ENCODE results near the gene DEPDC5.

The DEPDC5 gene

GRCh38 chr22:31897842-31898805, 144.3 kb downstream of the DEPDC5 start:
- FAIRE-seq = no peak

GRCh38 chr22:31898926-31899325, 145.1 kb downstream of the DEPDC5 start:
- FAIRE-seq = no peak

DNA sequence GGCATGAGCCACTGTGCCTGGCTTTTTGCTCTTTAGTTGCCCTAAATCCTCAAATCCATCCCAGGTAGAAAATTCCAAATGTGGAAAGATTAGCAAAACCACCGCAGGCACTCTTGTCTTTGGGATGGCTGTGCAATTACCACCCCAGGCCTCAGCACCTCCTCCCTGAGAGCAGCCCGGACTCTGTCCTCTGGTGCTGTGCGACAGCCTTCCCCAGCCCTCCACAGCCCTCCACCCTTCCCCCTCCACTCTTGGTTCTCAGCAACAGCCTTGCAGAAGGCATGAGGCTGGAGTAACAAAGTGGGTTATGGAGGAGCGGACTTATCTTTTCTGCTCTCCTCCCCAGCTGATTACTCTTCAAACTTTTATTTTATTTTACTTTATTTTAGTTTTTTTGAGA, 145.8 kb downstream of the DEPDC5 start:
- FAIRE-seq = no peak

DNA sequence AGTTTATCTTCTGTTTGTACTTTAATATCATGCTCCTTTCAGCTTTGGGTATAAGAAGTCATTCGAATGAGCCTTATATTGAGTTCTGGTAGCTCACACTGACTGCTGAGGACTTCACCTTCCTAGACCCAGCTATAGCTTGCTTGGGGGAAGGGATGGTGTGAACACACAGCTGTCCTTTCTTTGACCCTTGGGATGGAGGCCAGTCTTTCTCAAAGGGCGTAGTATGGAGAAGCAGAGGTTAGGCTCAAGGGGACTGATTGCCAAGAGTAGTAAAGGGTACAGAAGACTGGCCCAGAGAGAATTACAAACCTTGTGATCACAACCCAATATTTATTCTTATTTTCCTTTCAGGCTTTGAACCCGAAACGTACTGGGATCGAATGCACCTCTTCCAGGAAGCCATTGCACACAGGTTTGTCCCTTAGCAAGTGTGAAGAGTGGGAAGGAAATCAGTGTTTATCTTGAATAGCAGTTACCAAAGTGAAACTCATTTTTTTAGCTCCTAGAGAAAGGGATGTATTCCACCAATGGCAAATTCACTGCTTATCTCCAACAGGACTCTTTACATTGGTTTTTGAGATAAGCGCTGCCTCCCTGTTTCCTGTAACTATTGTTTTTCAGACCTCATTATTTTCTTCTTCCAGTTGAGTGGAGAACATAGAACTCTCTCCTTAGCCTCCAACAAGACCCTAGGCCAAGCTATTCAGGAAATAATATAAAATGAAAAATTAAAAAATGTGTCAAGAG, 147.7 kb downstream of the DEPDC5 start:
- FAIRE-seq = no peak

DNA sequence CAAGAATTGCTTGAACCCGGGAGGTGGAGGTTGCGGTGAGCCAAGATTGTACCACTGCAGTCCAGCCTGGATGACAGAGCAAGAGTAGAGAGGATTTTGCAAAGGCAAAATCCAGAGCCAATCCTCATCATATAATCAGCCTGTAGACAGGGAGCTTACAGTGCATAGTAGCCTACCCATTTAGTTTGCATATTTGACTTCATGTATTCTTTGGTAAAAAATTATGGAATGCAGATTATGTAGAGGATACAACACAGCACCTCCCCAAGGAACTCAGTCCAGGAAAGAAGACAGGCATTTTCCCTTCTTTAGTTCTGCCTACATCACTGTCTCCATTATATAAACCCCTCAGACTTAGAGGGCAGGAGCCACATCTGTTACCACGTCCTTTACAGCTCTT, 150.8 kb downstream of the DEPDC5 start:
- no peak for FAIRE-seq

DNA sequence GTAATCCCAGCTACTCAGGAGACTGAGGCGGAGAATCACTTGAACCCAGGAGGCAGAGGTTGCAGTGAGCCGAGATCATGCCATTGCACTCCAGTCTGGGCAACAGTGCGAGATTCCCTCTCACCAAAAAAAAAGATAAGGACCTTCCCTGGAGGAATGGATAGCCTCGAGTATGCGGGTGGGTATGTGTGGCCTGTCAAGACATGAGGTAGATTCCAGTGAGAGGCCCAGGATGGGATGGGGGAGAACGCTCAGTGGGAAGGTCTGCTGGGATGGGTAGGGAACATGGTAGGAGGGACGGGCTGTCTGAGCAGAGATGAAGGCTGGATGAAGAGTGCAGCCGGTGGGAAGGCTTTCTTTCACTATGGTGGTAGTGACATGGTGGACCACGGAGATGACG, 151.5 kb downstream of the DEPDC5 start:
- FAIRE-seq = no peak

GRCh38 chr22:31906086-31906485, 152.3 kb downstream of the DEPDC5 start:
- FAIRE-seq = no peak

- no peak for FAIRE-seq
These were observed 152.8 kb downstream of the DEPDC5 start for GRCh38 chr22:31906569-31906968.

DNA sequence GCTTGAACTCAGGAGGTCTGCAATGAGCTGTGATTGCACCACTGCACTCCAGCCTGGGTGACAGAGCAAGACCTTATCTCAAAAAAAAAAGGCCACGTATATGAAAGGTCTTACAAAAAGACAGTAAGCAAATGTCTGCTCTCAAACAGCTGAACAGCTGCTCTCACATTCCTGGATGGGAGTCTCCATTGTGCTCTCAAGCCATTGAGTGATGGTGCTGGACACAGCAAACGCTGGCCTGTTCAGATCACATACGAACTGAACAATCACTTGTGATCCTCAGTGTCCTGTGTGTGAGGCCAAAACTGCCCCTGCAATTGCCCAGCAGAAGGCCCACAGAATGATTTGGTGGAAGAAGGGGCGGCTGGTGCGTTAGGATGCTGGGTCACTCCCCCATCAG, 156.2 kb downstream of the DEPDC5 start:
- FAIRE-seq = no peak

DNA sequence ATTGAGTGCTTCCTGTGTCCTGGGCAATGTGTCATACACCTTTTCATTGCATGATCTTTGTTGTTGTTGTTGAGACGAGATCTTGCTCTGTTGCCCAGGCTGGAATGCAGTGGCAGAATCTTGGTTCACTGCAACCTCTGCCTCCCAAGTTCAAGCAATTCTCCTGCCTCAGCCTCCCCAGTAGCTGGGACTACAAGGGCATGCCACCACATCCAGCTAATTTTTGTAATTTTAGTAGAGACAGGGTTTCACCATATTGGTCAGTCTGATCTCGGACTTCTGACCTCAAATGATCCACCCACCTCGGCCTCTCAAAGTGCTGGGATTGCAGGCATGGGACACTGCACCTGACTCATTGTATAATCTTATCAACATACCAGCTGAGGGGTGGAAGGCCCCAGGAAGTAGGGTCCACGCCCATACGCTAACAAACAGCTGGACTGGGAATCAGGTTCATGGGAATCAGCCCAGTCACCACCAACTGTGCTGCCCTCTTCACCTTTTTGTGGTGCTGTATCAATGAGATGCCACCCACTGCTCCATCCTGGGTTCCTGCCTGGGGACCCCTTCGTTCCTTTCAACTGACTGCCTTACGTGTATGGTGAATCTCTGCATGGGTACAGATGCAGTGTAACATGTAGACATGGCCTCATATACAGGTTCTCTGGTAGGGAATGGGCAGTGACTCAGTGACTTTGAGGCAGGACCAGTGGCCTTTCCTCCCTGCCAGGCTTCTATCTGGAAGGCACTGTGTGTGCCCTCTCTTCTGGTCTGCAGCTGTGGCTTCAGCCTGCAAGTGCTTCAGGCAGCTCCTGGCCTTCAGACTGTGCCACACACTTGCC, 158.0 kb downstream of the DEPDC5 start:
- no peak for FAIRE-seq

- FAIRE-seq = no peak
These were observed 158.6 kb downstream of the DEPDC5 start for GRCh38 chr22:31912407-31912743.

DNA sequence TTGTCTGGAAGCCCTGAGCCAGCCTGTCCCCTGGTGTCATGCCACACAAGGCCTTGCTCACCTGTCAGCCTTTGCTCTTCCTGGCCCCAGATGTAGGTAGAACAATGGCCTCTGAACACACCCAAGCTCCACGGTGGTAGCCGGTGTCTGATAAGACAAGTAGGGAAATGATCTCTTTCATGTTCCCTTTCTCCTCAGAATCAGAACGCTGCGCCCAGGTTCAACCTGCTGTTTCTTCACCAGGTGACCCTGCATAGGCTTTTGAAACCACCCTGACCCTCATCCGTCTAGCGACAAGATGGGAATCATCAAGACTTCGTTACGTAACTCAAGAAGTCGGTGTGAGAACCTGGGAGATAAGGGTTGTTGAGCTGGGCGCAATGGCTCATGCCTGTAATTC, 161.8 kb downstream of the DEPDC5 start:
- FAIRE-seq = no peak

- no peak for FAIRE-seq
These were observed 163.6 kb downstream of the DEPDC5 start for GRCh38 chr22:31917227-31917921.

- no peak for FAIRE-seq
These were observed 165.9 kb downstream of the DEPDC5 start for GRCh38 chr22:31919730-31920129.

- FAIRE-seq = no peak
These were observed 166.5 kb downstream of the DEPDC5 start for GRCh38 chr22:31920306-31920705.

- no peak for FAIRE-seq
These were observed 167.3 kb downstream of the DEPDC5 start for GRCh38 chr22:31921106-31921505.

- FAIRE-seq = no peak
These were observed 168.7 kb downstream of the DEPDC5 start for GRCh38 chr22:31922534-31922933.

DNA sequence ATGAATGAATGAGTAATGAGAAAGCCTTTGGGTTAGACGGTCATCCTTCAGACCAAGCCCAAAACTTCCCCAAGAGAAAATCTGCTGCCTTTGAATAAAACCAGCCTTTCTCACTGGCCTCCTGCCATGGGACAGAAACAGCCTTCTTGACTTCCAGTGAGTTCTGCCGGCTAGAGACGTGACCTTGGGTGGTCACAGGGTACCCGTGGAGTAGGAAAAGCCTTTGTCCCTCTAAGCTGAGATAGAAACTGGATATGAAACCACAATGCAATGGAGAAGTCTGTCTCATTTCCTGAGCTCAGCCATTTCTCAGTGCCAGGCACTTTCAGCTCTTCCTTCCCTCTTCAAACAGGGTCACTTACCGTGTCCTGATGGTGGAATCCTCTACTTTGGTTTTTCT, 169.3 kb downstream of the DEPDC5 start:
- FAIRE-seq = no peak

- FAIRE-seq = no peak
These were observed 169.9 kb downstream of the DEPDC5 start for GRCh38 chr22:31923747-31924146.

GRCh38 chr22:31925056-31925455, 171.2 kb downstream of the DEPDC5 start:
- no peak for FAIRE-seq

DNA sequence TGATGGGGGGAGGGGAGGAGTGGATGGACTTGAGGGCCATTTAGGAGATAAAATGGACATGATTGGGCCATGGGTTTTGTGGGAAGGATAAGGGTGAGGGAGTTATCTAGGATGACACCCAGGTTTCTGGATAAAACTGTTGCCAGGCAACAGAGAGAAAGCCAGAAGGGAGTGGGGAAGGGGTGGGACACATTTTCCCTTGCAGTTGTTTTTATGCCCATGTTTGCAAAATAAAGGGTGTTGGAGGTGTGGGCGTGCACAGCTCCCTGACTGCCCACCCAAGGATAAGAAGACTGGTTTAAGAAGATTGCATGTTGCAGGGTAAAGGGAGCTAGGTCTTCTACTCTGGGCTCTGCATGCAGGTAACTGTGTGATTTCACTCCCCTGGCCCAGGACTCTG, 172.2 kb downstream of the DEPDC5 start:
- FAIRE-seq = no peak

GRCh38 chr22:31926969-31927368, 173.2 kb downstream of the DEPDC5 start:
- no peak for FAIRE-seq

DNA sequence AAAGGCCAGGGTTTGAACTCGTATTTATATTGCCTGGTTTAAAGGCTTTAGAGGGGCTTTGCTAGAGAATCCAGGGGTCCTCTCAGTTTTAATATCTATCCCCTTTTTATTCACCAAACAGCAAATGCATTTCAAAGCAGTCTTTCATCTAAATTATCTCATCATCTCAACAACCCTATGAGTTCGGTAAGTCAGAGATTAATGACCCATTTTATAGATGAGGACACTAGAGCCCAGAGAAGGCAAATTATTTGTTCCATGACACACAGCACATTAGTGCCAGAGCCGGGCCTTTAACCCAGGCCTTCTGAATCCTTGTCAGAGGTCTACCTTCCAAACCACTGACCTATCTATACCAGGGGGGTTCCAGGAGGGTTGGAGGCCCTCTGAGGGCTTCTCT, 173.7 kb downstream of the DEPDC5 start:
- no peak for FAIRE-seq
